Thyroid gland (tissue), 4 donors: ENCODE data around the gene STK32B.

Experiments used
- POLR2A ChIP-seq, 2 donors: fragments of 450-650 bp; IDR thresholded peaks; one replicate each; pipeline ENCODE4 v1.6.1; 2017; ENCODE audit warnings: antibody characterized with exemption in 2 of 2, mild to moderate bottlenecking in 2 of 2, moderate library complexity in 1 of 2
- TF ChIP-seq, protein P1 (sequence below), 6 experiments: fragments of 200-600 bp in 3 of 6; fragments of 450-650 bp in 3 of 6; sonication (generic) in 3 of 6; IDR thresholded peaks; one replicate each; pipeline ENCODE4 v1.5.1; 2016 to 2019; ENCODE audit warnings: antibody characterized with exemption in 6 of 6, mild to moderate bottlenecking in 2 of 6, inconsistent platforms in 1 of 6, moderate library complexity in 1 of 6

DNA sequence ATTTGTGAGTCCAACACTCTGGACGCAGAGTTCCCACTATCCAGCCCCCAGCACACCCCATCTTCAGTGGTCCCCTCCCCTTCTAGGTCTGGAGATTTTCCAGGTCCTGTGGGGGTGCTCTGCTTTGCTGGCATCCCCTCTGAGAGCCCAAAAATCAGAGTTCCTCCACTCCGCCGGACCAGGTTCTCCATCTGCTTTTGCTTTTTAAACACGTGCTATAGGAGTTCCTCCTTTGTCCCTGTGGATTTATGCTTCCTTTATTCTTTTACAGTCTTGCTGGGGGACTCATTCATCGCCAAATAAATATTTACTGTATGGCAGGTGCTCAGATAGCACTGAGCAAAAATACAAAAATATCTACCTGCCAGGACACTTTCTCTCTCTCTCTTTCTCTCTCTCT, 324.7 kb downstream of the STK32B start:
- TF ChIP-seq, protein P1, sequence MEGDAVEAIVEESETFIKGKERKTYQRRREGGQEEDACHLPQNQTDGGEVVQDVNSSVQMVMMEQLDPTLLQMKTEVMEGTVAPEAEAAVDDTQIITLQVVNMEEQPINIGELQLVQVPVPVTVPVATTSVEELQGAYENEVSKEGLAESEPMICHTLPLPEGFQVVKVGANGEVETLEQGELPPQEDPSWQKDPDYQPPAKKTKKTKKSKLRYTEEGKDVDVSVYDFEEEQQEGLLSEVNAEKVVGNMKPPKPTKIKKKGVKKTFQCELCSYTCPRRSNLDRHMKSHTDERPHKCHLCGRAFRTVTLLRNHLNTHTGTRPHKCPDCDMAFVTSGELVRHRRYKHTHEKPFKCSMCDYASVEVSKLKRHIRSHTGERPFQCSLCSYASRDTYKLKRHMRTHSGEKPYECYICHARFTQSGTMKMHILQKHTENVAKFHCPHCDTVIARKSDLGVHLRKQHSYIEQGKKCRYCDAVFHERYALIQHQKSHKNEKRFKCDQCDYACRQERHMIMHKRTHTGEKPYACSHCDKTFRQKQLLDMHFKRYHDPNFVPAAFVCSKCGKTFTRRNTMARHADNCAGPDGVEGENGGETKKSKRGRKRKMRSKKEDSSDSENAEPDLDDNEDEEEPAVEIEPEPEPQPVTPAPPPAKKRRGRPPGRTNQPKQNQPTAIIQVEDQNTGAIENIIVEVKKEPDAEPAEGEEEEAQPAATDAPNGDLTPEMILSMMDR (IDR thresholded peaks at IDR 0.05): no peak
- TF ChIP-seq POLR2A (IDR thresholded peaks at IDR 0.05): no peak
